Measurements from ENCODE around the gene TRPC4AP.
"Not testable (repeated sequence)": the region's sequence is repeated elsewhere in the genome, so short reads cannot be mapped to it uniquely, and the experiment has no call there.

The TRPC4AP gene

DNA sequence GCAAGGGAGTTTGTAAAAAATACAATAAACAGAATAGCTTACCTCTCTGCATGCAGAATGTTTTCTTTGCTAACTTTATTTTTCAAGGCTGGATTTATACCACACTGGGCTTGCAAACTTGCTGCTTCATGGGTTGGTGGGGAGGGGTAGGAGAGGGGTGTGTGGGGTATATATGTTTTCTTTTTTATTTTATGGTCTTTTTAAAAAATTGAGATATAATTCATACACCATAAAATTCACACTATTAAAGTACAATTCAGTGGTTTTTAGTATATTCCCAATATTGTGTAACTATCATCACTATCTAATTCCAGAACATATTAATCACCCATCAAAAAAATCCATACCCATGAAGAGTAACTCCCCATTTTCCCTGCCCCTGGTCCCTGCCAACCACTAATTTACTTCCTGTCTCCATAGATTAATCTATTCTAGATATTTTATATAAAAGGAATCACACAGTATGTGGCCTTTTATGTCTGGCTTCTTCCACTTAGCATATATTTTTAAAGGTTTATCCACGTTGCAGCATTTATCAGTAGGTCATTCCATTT lies 14.3 kb upstream of the TRPC4AP start:
- no peak for DNase-seq (ENCODE audit: low read depth in 2 of 3, low spot score in 2 of 3)

DNA sequence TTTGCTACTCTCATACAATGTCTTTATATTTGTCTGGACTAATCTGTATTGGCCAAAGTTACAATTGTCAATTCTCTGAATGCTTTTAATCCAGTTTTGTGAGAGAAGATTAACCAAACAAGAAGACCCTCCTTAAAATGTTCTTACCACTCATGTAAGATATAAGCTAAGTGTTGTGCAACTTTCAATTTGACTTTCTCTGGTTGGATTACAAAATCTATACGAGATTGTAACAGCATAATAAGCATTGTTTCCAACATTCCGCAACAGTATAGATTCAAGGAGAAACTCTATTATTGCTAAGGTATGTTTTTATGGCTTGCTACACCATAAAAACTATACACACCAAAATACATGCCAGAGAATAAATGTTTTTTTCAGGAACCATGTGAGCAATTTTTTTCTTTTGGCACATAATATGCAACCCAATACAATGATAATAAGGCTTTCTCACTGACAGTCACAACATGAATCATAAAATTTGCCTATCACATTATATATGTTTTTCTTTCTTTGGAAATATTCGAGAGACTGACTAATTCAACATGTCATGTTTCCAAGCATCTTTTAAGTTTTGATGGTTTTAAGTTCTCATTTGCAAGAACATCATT lies 12.2 kb upstream of the TRPC4AP start:
- DNase-seq (ENCODE audit: low read depth in 2 of 3, low spot score in 2 of 3): no peak

DNA sequence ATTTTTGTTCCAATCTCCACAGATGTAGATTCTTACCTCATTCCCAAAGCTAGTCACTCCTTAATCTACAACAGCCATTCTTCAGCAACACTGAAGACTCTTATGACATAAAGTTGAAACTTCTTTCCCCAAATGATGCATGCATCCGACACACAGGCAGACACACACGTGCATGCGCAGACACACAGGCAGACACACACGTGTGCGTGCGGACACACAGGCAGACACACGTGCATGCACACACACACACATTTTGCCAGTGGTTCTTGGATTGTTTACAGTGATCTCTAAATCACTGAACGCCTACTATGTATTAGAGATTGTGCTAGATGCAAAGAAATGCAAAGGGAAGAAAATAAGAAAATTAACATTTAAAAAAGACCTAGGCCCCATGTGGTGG lies 9.0 kb upstream of the TRPC4AP start:
- no peak for DNase-seq (ENCODE audit: low read depth in 2 of 3, low spot score in 2 of 3)

DNA sequence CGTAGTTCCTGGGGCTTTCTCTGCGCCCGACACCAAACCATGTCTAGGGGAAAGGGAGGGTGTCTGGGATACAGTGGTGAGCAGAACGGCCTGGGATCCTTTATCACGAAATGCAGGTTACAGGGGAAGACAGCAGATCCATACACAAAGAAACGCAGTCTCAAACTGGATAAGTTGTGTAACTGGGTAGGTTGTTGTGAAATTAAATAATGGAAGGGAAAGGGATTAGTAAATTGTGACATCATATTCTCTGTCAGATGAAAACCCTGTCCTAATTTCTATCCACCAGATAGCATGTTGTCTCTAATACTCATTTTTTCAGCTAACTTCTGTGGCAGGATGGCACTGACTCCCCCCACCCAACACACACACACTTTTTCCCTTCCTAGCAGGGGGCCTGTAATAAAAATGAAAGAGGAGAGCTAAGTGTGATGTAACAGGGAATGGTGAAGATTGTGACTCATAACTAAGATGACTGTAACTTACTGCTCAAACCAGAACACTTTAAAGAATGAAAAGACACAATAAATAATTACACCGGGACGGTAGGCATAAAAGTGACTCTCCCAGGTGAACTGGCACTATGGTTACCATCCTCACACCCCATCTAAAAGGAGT lies 769 bp upstream of the TRPC4AP start:
- DNase-seq (ENCODE audit: low read depth in 2 of 3, low spot score in 2 of 3): no peak

DNA sequence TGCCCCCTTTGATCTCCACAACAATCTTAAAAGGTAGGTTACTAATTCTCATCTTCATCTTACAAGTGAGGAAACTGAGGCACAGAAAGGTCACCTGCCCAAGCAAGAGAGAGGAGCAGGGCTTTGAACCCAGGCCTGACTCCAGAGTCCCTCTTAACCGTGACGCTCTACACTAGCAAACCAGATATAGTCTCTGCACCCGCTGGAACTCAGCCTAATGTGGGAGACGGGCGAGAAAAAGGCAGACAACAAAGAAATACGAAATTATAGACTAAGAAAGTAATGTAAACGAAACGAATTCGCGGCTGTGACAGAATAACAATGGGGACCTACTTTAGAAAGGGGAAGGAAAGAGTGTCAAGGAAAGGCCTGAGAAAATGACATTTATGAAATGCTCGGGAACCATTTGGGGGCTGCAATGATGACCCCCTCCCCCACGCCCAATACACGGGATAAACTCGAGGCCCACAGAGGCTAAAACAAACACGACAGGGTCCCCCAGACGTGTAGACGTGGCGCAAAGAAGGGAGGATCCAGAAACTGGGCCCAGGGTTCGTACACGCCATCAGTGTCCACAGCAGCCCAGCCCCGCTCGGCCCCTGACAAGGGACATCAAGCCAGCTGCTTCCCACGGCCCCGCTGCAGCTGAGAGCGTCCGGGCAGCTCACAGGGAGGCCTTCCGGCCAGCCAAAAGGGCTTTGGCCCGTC lies 637 bp downstream of the TRPC4AP start:
- no peak for DNase-seq (ENCODE audit: low read depth in 2 of 3, low spot score in 2 of 3)

DNA sequence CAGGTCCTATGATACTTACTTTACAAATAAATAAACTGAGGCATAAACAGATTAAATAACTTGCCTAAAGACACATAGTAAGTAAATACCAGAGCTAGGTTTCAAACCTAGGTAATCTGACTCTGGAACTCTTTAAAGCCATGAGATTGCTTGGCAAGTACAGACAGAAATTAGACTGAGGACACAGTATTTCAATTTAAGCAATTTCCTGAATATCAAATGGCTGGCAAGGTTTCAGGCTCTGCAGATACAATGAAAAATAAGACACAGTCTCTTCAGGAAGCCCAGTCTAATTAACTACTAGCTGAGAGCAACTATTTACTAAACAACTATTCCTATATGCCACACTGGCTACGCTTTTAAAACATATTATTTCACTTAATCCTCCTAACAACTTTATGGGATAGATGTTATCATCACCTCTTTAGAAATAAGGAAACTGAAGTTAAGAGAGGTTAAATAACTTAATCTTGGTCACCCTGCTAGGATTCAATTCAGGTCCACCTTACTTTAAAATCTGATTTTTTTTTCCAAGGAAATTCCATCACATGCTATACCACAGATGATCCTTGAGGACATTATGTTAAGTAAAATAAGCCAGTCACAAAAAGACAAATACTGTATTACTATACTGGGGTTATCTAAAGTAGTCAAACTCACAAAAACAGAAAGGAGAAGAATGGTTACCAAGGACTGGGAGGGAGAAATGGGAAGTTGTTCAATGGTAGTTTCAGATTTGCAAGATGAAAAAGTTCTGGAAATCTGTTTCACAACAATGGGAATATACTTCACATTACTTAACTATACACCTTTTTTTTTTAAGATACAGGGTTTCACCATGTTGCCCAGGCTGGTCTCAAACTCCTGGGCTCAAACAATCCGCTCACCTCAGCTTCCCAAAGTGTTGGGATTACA lies 4.1 kb downstream of the TRPC4AP start:
- no peak for DNase-seq (ENCODE audit: low read depth in 2 of 3, low spot score in 2 of 3)

DNA sequence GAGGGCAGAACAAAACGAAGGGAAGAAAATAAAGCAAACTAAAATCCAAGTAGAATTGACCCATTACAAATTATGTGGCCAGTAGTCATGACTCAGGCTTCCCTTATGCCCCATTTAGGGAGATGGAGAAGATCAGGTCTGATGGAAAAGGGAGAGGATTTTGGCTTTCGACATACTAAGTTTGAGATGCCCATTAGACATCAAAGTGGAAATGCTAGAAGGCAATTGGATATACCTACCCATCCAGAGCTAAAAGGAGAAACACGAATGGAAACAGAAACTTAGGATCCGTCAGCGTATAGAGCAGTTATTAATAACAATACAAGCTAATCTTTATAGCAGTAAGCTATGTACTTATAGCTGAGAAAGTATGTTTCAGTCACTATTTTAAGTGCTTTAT lies 4.8 kb downstream of the TRPC4AP start:
- no peak for DNase-seq (ENCODE audit: low read depth in 2 of 3, low spot score in 2 of 3)

DNA sequence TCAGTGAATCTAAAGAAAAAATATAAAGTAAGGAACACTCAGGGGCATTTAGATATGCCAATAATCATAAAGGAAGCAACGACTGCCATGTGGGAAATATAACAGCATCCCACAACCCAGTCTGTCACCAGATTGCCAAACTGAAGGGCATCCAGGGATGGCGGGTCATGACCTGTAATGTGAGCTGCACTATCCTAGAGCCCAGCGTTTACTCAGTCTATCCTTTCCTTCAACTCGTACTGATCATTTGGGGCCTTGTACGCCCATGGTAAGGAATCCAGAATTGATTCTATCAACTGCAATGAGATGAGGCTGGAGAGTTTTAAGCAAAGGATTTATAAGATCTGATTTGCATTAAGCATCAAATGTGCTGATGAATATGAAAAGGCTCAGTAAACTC lies 5.3 kb downstream of the TRPC4AP start:
- DNase-seq (ENCODE audit: low read depth in 2 of 3, low spot score in 2 of 3): no peak

DNA sequence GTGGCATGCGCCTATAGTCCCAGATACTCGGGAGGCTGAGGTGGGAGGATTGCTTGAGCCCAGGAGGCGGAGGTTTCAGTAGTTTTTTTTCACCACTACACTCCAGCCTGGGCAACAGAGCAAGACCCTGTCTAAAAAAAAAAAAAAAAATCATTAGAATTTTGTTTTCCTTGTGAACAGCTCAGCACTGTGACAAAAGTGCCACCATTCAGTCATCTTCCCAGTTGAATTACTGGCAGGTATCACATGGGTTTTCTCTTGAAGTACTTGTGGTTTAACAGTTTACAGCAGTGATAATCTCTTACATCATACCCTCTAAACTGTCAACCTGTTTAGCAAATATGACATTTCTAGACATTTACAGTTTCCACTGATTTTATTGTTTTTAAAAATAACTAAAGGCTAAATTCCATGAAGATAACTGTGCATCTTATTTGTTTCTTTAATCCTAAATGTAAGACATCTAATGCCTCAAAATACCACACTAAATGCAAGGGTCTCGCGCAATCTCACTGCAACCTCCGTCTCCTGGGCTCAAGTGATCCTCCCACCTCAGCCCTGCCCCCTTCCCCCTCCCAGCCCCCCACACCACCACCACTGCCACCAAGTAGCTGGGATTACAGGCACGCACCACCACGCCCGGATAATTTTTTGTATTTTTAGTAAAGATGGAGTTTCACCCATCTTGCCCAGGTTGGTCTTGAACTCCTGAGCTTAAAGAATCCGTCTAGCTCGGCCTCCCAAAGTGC lies 7.0 kb downstream of the TRPC4AP start:
- no peak for DNase-seq (ENCODE audit: low read depth in 2 of 3, low spot score in 2 of 3)

DNA sequence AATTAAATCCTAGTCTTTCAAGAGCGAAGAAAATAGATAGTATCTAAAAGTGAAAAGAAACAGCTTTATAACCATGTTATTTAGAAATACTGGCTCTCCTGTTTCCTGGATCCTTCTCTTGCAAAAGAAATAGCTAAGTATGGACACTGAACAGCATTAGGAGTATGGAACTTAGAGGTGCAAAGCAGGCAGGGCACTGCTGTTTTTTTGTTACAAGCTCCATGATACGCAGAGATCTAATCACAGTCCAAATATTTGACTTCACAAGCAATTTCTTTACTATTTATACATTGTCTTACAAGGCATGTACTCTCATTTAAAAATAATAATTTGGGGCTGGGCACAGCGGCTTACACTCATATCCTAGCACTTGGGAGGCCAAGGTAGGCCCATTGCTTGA lies 7.6 kb downstream of the TRPC4AP start:
- no peak for DNase-seq (ENCODE audit: low read depth in 2 of 3, low spot score in 2 of 3)

DNA sequence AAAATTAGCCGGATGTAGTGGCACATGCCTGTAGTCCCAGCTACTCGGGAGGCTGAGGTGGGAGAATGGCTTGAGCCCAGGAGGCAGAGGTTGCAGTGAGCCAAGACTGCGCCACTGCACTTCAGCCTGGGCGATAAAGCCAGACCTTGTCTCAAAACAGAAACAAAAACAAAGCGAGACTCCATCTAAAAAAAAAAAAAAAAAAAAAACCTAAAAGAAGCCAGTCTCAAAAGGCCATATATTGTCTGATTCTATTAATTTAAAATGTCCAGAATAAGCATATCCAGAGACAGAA lies 12.3 kb downstream of the TRPC4AP start:
- not testable (repeated sequence) for DNase-seq (ENCODE audit: low read depth in 2 of 3, low spot score in 2 of 3)

DNA sequence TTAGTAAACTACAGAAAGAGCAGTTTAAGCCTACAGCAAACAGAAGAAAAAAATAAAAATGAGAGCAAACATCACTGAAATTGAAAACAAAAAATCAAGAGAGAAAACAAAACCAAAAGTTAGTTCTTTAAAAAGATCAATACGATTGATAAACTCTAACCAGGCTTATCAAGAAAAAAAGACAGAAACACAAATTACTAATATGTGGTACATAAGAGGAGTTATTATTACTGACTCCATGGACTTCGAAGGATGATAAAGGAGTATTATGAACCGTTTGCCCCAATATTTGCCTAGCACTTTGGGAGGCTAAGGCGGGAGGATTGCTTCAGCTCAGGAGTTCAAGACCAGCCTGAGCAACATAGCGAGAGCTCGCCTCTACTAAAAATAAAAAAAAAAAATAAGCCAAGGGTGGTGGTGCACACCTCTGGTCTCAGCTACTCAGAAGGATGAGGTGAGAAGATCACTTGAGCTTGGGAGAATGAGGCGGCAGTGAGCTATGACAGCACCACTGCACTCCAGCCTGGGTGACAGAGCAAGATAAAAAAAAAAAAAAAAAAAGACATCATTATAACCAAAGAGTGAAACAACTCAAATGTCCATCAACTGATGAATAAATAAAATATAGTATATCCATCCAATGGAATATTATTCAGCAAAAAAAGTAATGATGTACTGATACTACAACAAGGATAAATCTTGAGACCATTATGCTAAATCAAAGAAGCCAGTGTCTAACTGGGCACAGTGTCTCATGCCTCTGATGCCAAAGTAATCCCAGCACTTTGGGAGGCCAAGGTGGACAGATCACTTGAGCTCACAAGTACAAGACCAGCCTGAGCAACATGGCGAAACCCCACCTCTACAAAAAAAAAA lies 12.9 kb downstream of the TRPC4AP start:
- no peak for DNase-seq (ENCODE audit: low read depth in 2 of 3, low spot score in 2 of 3)

DNA sequence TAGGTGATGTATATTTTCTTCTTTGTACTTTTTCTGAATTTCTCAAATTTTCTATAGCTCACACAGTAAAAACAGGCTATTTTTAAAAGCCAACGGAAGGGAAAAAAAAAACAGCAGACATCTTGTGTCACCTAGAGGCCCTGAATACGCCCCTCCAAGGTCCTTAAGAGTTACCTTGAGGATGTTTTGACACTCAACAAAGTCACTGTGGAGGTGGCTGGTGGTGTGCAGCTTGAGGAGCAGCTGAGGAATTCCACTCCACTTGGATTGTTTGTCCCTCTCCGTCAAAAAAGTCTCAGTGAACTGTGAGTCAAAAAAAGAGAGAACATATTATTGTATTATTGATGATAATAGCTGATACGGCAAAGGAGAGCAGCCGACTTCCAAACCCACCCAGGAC lies 14.7 kb downstream of the TRPC4AP start:
- DNase-seq (ENCODE audit: low read depth in 2 of 3, low spot score in 2 of 3): no peak

DNA sequence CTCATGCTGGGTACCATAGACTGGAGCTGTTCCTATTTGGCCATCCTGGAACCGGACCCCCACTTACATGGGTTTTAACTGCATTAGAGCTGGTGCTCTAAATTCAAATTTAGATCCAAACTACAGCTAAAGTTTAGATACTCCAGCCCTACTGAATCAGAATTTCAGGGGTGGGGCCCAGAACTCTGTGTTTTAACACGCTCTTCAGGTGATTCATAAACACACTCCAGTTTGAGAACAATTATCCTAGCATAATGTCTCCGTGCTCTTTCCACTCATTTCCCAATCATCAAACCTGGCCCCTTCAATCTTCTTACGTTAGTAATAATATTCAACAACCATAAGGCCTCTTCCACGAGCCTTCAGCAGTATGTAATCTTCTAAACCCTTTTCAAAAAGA lies 15.3 kb downstream of the TRPC4AP start:
- DNase-seq (ENCODE audit: low read depth in 2 of 3, low spot score in 2 of 3): no peak

DNA sequence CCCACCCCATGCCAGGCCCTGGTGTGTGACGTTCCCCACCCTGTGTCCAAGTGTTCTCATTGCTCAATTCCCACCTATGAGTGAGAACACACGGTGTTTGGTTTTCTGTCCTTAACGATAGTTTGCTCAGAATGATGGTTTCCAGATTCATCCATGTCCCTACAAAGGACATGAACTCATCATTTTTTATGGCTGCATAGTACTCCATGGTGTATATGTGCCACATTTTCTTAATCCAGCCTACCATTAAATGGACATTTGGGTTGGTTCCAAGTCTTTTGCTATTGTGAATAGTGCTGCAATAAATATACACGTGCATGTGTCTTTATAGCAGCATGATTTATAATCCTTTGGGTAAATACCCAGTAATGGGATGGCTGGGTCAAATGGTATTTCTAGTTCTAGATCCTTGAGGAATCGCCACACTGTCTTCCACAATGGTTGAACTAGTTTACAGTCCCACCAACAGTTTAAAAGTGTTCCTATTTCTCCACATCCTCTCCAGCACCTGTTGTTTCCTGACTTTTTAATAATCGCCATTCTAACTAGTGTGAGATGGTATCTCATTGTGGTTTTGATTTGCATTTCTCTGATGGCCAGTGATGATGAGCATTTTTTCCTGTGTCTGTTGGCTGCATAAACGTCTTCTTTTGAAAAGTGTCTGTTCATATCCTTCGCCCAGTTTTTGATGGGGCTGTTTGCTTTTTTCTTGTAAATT lies 21.0 kb downstream of the TRPC4AP start:
- DNase-seq (ENCODE audit: low read depth in 2 of 3, low spot score in 2 of 3): not testable (repeated sequence)

DNA sequence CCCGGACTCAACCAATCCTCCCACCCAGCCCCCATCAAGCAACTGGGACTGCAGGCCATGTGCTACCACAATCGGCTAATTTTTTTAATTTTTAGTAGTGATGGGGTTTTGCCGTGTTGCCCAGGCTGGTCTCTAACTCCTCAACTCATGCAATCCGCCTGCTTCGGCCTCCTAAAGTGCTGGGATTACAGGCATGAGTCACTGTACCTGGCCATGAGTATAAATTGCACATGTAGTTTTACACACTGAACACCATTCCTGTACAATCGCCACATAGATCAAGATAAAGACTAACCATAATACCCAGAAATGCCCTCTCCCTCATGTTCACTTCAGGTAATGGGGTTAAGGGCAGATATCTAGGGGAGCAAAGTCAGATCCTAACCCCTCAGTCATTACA lies 26.4 kb downstream of the TRPC4AP start:
- no peak for DNase-seq (ENCODE audit: low read depth in 2 of 3, low spot score in 2 of 3)

DNA sequence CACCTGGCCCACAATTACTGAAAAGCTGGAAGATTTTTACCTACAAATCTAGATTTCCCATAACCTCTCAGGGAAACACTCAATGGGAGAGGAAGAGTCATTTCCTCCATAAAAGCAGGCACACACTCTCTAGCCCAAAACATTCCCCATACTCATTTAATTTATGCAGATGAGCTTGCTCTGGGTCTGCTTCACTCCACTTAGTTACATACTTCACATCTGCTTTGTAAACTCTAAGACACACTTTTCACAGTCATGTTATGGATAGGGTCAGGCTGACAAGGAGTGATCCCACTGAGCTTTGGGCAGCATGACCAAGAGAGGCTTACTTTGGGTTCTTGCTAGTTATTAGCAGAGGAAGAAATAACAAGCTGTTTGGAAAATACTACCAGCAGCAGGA lies 27.4 kb downstream of the TRPC4AP start:
- DNase-seq (ENCODE audit: low read depth in 2 of 3, low spot score in 2 of 3): no peak

DNA sequence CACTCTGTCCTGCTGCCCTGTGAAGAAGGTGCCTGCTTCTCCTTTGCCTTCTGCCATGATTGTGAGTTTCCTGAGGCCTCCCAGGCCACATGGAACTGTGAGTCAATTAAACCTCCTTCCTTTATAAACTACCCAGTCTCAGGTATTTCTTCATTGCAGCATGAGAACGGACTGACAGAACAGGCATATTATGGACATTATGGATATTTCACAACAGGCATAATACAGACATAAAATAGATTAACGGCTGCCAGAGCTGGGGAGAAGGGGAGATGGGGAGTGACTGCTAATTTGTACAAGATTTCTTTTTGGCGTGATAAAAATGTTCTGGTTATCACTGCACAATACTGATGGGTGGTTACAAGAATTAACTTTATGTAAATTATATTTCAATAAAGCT lies 29.4 kb downstream of the TRPC4AP start:
- no peak for DNase-seq (ENCODE audit: low read depth in 2 of 3, low spot score in 2 of 3)

DNA sequence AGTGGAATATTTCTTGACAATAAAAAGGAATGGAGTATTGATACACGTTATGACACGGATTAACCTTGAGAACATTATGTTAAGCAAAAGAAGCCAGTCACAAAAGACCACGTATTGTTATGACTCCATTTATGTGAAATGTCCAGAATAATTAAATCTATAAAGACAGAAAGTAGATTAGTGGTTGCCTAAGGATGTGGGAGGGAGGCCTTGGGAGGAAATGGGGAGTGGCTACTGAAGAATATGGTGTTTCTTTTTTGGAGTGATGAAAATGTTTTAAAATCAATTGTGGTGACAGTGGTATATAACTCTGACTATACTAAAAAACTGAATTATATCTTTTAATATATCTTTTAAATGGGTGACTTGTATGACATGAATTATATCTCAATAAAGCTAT lies 30.1 kb downstream of the TRPC4AP start:
- no peak for DNase-seq (ENCODE audit: low read depth in 2 of 3, low spot score in 2 of 3)

Data from activated CD8-positive, alpha-beta memory T cell treated with anti-CD3 and anti-CD28 coated beads for 48 hours (primary cell).